GM12878 (cell line): ENCODE measurements around the gene ZC3H12D.

Experiments
- BCL11A ChIP-seq: IDR thresholded peaks from 2 replicates; pipeline ENCODE4 v1.6.1; 2011; ENCODE audit warnings: low read depth, low read length
- PKNOX1 ChIP-seq: fragments of 450-650 bp; IDR thresholded peaks from 2 replicates; pipeline ENCODE4 v1.6.1; 2016; ENCODE audit warnings: mild to moderate bottlenecking
- STAT1 ChIP-seq: fragments of 450-650 bp; conservative IDR thresholded peaks from 2 replicates; pipeline ENCODE4 v1.6.1; 2014; ENCODE audit warnings: antibody characterized with exemption, mild to moderate bottlenecking

- TF ChIP-seq BCL11A (no peak), STAT1 (no peak), PKNOX1 (no peak)
Measured at GRCh38 chr6:149508485-149508884, 23.7 kb upstream of the ZC3H12D start.
